COLO668 (cell line): ENCODE data around the gene NR5A1.
A peak's percentile ranks its signal among the peaks of the same experiment; 100 is the strongest.

Experiments used
- DNase-seq: peaks from one replicate; lab custom pipeline; 2025; ENCODE audit not compliant: unreplicated experiment; lab: John Stamatoyannopoulos, UW

The NR5A1 gene

GRCh38 chr9:124485201-124485600 is 22.0 kb downstream of the NR5A1 start:
- no peak for DNase-seq

- no peak for DNase-seq
Observed at GRCh38 chr9:124483481-124483880, 23.7 kb downstream of the NR5A1 start.

GRCh38 chr9:124482431-124483031 is 24.7 kb downstream of the NR5A1 start:
- no peak for DNase-seq

- no peak for DNase-seq
Observed at GRCh38 chr9:124481115-124481514, 26.1 kb downstream of the NR5A1 start.

- DNase-seq = peak; percentile 72
Observed at GRCh38 chr9:124480621-124480981, 26.6 kb downstream of the NR5A1 start.

- DNase-seq = no peak
Observed at GRCh38 chr9:124479947-124480620, 27.1 kb downstream of the NR5A1 start.

- DNase-seq = no peak
Observed at GRCh38 chr9:124479371-124479770, 27.8 kb downstream of the NR5A1 start.

GRCh38 chr9:124478354-124478753 is 28.8 kb downstream of the NR5A1 start:
- peak; percentile 19 for DNase-seq

GRCh38 chr9:124477648-124478285 is 29.4 kb downstream of the NR5A1 start:
- peak; percentile 70 for DNase-seq

GRCh38 chr9:124477211-124477647 is 30.0 kb downstream of the NR5A1 start:
- peak; percentile 54 for DNase-seq

- no peak for DNase-seq
Observed at GRCh38 chr9:124475868-124476690, 31.1 kb downstream of the NR5A1 start.

- no peak for DNase-seq
Observed at GRCh38 chr9:124475158-124475867, 31.9 kb downstream of the NR5A1 start.

GRCh38 chr9:124474151-124474550 is 33.0 kb downstream of the NR5A1 start:
- DNase-seq = no peak

- DNase-seq = no peak
Observed at GRCh38 chr9:124473310-124473709, 33.9 kb downstream of the NR5A1 start.

GRCh38 chr9:124472770-124473169 is 34.4 kb downstream of the NR5A1 start:
- DNase-seq = no peak

GRCh38 chr9:124471761-124472160 is 35.4 kb downstream of the NR5A1 start:
- no peak for DNase-seq

GRCh38 chr9:124470726-124471125 is 36.5 kb downstream of the NR5A1 start:
- DNase-seq = no peak

GRCh38 chr9:124470306-124470705 is 36.9 kb downstream of the NR5A1 start:
- DNase-seq = no peak

GRCh38 chr9:124469011-124469832 is 38.0 kb downstream of the NR5A1 start:
- DNase-seq = no peak
